ENCODE results near the gene PFKM.

PFKM gene

GRCh38 chr12:48160807-48161206 lies 41.6 kb downstream of the PFKM start:
- TF ChIP-seq SIN3A (IDR thresholded peaks at IDR 0.05; ENCODE audit: borderline replicate concordance, insufficient read depth, low read length) (no peak), TAF1 (IDR thresholded peaks at IDR 0.05; ENCODE audit: borderline replicate concordance, insufficient read depth, low read length) (no peak), REST (IDR thresholded peaks at IDR 0.05; ENCODE audit: insufficient read depth in 1 of 2, low read depth in 2 of 2, low read length in 2 of 2) (no peak), FOXP2 (optimal IDR thresholded peaks at IDR 0.05; ENCODE audit: borderline replicate concordance, extremely low read depth, extremely low read length, insufficient read depth) (no peak), POLR2AphosphoS5 (IDR thresholded peaks at IDR 0.05; ENCODE audit: low read depth, low read length) (no peak)

GRCh38 chr12:48163150-48163747 lies 44.1 kb downstream of the PFKM start:
- TF ChIP-seq FOXP2 (optimal IDR thresholded peaks at IDR 0.05; ENCODE audit: borderline replicate concordance, extremely low read depth, extremely low read length, insufficient read depth) (no peak), REST (IDR thresholded peaks at IDR 0.05; ENCODE audit: insufficient read depth in 1 of 2, low read depth in 2 of 2, low read length in 2 of 2) (no peak), POLR2AphosphoS5 (IDR thresholded peaks at IDR 0.05; ENCODE audit: low read depth, low read length) (no peak), SIN3A (IDR thresholded peaks at IDR 0.05; ENCODE audit: borderline replicate concordance, insufficient read depth, low read length) (no peak), TAF1 (IDR thresholded peaks at IDR 0.05; ENCODE audit: borderline replicate concordance, insufficient read depth, low read length) (no peak)

GRCh38 chr12:48164451-48164850 lies 45.3 kb downstream of the PFKM start:
- TF ChIP-seq TAF1 (IDR thresholded peaks at IDR 0.05; ENCODE audit: borderline replicate concordance, insufficient read depth, low read length) (no peak), SIN3A (IDR thresholded peaks at IDR 0.05; ENCODE audit: borderline replicate concordance, insufficient read depth, low read length) (no peak), FOXP2 (optimal IDR thresholded peaks at IDR 0.05; ENCODE audit: borderline replicate concordance, extremely low read depth, extremely low read length, insufficient read depth) (no peak), POLR2AphosphoS5 (IDR thresholded peaks at IDR 0.05; ENCODE audit: low read depth, low read length) (no peak), REST (IDR thresholded peaks at IDR 0.05; ENCODE audit: insufficient read depth in 1 of 2, low read depth in 2 of 2, low read length in 2 of 2) (no peak)

GRCh38 chr12:48165089-48165981 lies 46.2 kb downstream of the PFKM start:
- no peak for TF ChIP-seq FOXP2 (optimal IDR thresholded peaks at IDR 0.05; ENCODE audit: borderline replicate concordance, extremely low read depth, extremely low read length, insufficient read depth)
- TF ChIP-seq REST (IDR thresholded peaks at IDR 0.05; ENCODE audit: insufficient read depth in 1 of 2, low read depth in 2 of 2, low read length in 2 of 2) = no peak
- TF ChIP-seq SIN3A (IDR thresholded peaks at IDR 0.05; ENCODE audit: borderline replicate concordance, insufficient read depth, low read length) = no peak
- no peak for TF ChIP-seq POLR2AphosphoS5 (IDR thresholded peaks at IDR 0.05; ENCODE audit: low read depth, low read length)
- TF ChIP-seq TAF1 (IDR thresholded peaks at IDR 0.05; ENCODE audit: borderline replicate concordance, insufficient read depth, low read length) = no peak

Data from PFSK-1 (cell line).